HepG2 (cell line): ENCODE results near the gene BCLAF1. TPM values are rescaled to one million over a fixed set of nuclear protein-coding genes. Genes with fewer than 3 reads are reported as not detected.

ENCODE experiments used
- ATAC-seq: fragments of 200-7000 bp; cut with Tn5 transposase; 3 replicates; pipeline ENCODE4 v1.9.1; 2020; ENCODE audit warnings: mild to moderate bottlenecking, moderate library complexity
- BruUV-seq: library from RNA; stranded (reverse); fragments of 400-500 nt; replicated peaks from 2 replicates; lab custom pipeline; 2021; lab: Mats Ljungman, UMichigan
- CTCF ChIA-PET: fragments of 300-600 bp; formaldehyde crosslinking; extraction: SDS; loops from one replicate; lab custom pipeline; 2021; ENCODE audit warnings: low total read pairs, inconsistent platforms, low intra/inter-chr PET ratio; lab: Yijun Ruan, JAX
- POLR2A ChIA-PET: fragments of 350-600 bp; sonication (Branson Sonifier 250); formaldehyde crosslinking; loops from one replicate; lab custom pipeline; 2020; ENCODE audit warnings: antibody characterized with exemption, inconsistent platforms; lab: Yijun Ruan, JAX
- DNase-seq: peaks from one replicate; pipeline ENCODE4 v3.0.0-alpha.2; 2015; ENCODE audit warnings: low spot score
- FAIRE-seq: peaks from 3 replicates; lab custom pipeline; 2011; peaks lifted over from hg19 to GRCh38; lab: Jason Lieb, UNC
- H2AFZ ChIP-seq: one replicate; pipeline ENCODE4 v1.6.1; 2011; ENCODE audit warnings: low read length, inconsistent platforms
- H3K27ac ChIP-seq: fragments of 300-600 bp; 3 replicates; pipeline ENCODE4 v1.8.0; 2011; ENCODE audit warnings: mixed run types, mild to moderate bottlenecking, mixed read lengths, low read length, inconsistent platforms; ENCODE audit not compliant: insufficient read depth; ENCODE audit errors: extremely low read length
- H3K27me3 ChIP-seq, 2 experiments: fragments of 200-600 bp in 1 of 2; 2 replicates in 1 of 2; 3 replicates in 1 of 2; pipeline versions ENCODE4 v1.6.0 to v1.8.0; 2011; ENCODE audit warnings: low read length in 2 of 2, mild to moderate bottlenecking in 2 of 2, moderate library complexity in 2 of 2, inconsistent platforms in 1 of 2; ENCODE audit not compliant: insufficient read depth in 2 of 2, control insufficient read depth in 1 of 2
- H3K36me3 ChIP-seq, 2 experiments: fragments of 200-600 bp in 1 of 2; replicated peaks in 1 of 2; 2 replicates in 1 of 2; 3 replicates in 1 of 2; pipeline versions ENCODE4 v1.5.1 to v1.8.0; 2011; ENCODE audit warnings: low read length in 2 of 2, inconsistent platforms in 1 of 2; ENCODE audit not compliant: insufficient read depth in 2 of 2, control insufficient read depth in 1 of 2
- H3K4me1 ChIP-seq: 2 replicates; pipeline ENCODE4 v1.5.1; 2012; ENCODE audit warnings: low read length, inconsistent platforms; ENCODE audit not compliant: insufficient read depth
- H3K4me2 ChIP-seq: 2 replicates; pipeline ENCODE4 v1.6.0; 2011; ENCODE audit warnings: low read depth, low read length, inconsistent platforms
- H3K4me3 ChIP-seq, 3 experiments: fragments of 200-600 bp in 1 of 3; sonication (generic), shearing (Covaris generic) in 1 of 3; replicated peaks in 1 of 3; 2 replicates each; pipeline ENCODE4 v1.5.1; 2011 to 2016; ENCODE audit warnings: low read length in 3 of 3, inconsistent platforms in 2 of 3, low read depth in 2 of 3, mild to moderate bottlenecking in 2 of 3, control low read depth in 1 of 3, mixed read lengths in 1 of 3; ENCODE audit not compliant: insufficient read depth in 1 of 3
- H3K79me2 ChIP-seq: one replicate; pipeline ENCODE4 v1.6.1; 2011; ENCODE audit warnings: low read length, inconsistent platforms; ENCODE audit not compliant: insufficient read depth
- H3K9ac ChIP-seq: 2 replicates; pipeline ENCODE4 v1.6.0; 2011; ENCODE audit warnings: mild to moderate bottlenecking, low read depth, low read length, inconsistent platforms; ENCODE audit not compliant: insufficient read depth
- H3K9me3 ChIP-seq: 2 replicates; pipeline ENCODE4 v1.5.1; 2012; ENCODE audit warnings: mild to moderate bottlenecking, low read length
- H4K20me1 ChIP-seq: 2 replicates; pipeline ENCODE4 v1.6.0; 2011; ENCODE audit warnings: inconsistent platforms, mild to moderate bottlenecking, low read length, moderate library complexity; ENCODE audit not compliant: insufficient read depth
- CEBPB ChIP-seq: IDR thresholded peaks from 2 replicates; pipeline ENCODE4 v1.6.1; 2011; ENCODE audit warnings: low read depth, low read length, improper control_type of control experiment, borderline replicate concordance
- ZBTB33 ChIP-seq: sonication (generic); formaldehyde crosslinking; IDR thresholded peaks from 2 replicates; pipeline ENCODE4 v1.4.0; 2020; ENCODE audit warnings: missing genetic modification reagents
- ZNF337 ChIP-seq: sonication (generic); formaldehyde crosslinking; IDR thresholded peaks from 2 replicates; pipeline ENCODE4 v1.5.1; 2020; ENCODE audit warnings: missing genetic modification reagents, low read depth, mild to moderate bottlenecking, borderline replicate concordance
- WGBS: methylation state at CpG from one replicate; pipeline ENCODE4 v1.1.6; 2017; ENCODE audit warnings: low lambda C conversion rate; 5-methylcytosine and 5-hydroxymethylcytosine counted together
- in situ Hi-C: cut with HindIII; loops from 2 replicates; pipeline ENCODE4 v1.10.0; 2017; ENCODE audit warnings: low pct_unique_long_range_greater_than_20kb; ENCODE audit not compliant: extremely low pct_ligation_motif_present
- intact Hi-C: fragments of 100-400 bp; cut with micrococcal nuclease; formaldehyde crosslinking; loops from one replicate; pipeline ENCODE4 v1.10.0; 2022; ENCODE audit not compliant: unreplicated experiment
- polyA plus RNA-seq, 8 experiments: library from polyadenylated mRNA; depleted of rRNA in 3 of 8; stranded (reverse) in 7 of 8; unstranded in 1 of 8; fragments of >200 nt; fragmentation: Illumina TruSeq in 4 of 8; extraction: Trizol in 4 of 8; gene quantifications; 2 replicates each; pipeline versions ENCODE4 v1.2.1 to v1.2.3, GENCODE V29; 2011 to 2016; ENCODE audit warnings: low read depth in 4 of 8, missing spikeins in 1 of 8, mixed read lengths in 1 of 8; ENCODE audit not compliant: insufficient read depth in 1 of 8
- total RNA-seq, 5 experiments: library from RNA; depleted of rRNA; stranded (reverse); fragments of >200 nt; fragmentation: Illumina TruSeq; extraction: Trizol; gene quantifications; 2 replicates each; pipeline ENCODE4 v1.2.3, GENCODE V29; 2016; ENCODE audit warnings: low read depth in 1 of 5
- TF ChIP-seq, protein P1 (sequence below): sonication (generic); formaldehyde crosslinking; IDR thresholded peaks from 2 replicates; pipeline ENCODE4 v1.5.0; 2020; ENCODE audit warnings: mild to moderate bottlenecking, missing genetic modification reagents, borderline replicate concordance
- TF ChIP-seq, protein P2 (sequence below): sonication (generic); formaldehyde crosslinking; IDR thresholded peaks from 2 replicates; pipeline ENCODE4 v1.5.1; 2020; ENCODE audit warnings: missing genetic modification reagents, mild to moderate bottlenecking, borderline replicate concordance
- TF ChIP-seq, protein P3 (sequence below): fragments of 450-650 bp; IDR thresholded peaks from 2 replicates; pipeline ENCODE4 v1.6.1; 2017

Gene BCLAF1
- total and polyA plus RNA-seq, 2 of the 13 experiments (the other 11 are each of a cell fraction or from before 2014, with no cell fraction given), result 55.3 to 292 TPM

DNA sequence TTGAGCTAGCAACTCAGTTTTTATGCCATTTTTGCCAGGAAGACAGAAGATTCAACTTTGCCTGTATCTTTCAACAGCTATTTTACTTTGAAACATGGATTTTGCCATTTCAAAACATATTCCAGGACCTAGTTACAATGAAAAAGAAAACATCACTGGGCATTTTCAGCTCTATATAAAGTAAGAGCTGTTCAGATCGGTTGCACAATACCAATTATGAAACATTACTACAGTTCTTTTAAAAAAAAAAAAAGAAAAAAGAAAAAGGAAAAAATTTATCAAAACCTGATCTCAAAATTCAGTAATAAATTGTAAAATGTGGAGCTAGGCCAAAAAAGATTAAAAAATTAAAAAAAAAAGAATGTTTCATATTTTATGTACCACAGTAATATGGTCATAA lies 15.6 kb downstream of the BCLAF1 start:
- 97% methylated on average over 1 of the region's 1 CpG for WGBS
- no peak for DNase-seq
- intact Hi-C loops, result no loop called here

GRCh38 chr6:136265101-136265500 lies 24.5 kb downstream of the BCLAF1 start:
- WGBS, result 96% methylated on average over 1 of the region's 1 CpG
- intact Hi-C loops, result no loop called here
- ATAC-seq (no peak), DNase-seq (no peak), FAIRE-seq (no peak)
- POLR2A ChIA-PET, result no interaction called here
- in situ Hi-C loops, result no loop called here
- Histone ChIP-seq H3K4me3 (no peak overlapping the region), H3K27me3 (no peaks in the 10 kb centered on the region), H3K4me2 (no peak overlapping the region), H3K9ac (no peak overlapping the region), H3K36me3 (peaks cover 26 to 96% of the 10 kb centered on the region in 2 experiments), H3K4me1 (no peaks in the 10 kb centered on the region), H4K20me1 (peaks cover 9% of the 10 kb centered on the region), H3K9me3 (no peaks in the 10 kb centered on the region), H3K79me2 (peaks cover 23% of the 10 kb centered on the region), H2AFZ (no peak overlapping the region), H3K27ac (no peak overlapping the region)
- TSS peak; percentile 1 for BruUV-seq
- CTCF ChIA-PET, result no interaction called here
- TF ChIP-seq ZNF337 (CRISPR knock-in tag) (no peak), ZBTB33 (CRISPR knock-in tag) (no peak)
- TF ChIP-seq, protein P1, sequence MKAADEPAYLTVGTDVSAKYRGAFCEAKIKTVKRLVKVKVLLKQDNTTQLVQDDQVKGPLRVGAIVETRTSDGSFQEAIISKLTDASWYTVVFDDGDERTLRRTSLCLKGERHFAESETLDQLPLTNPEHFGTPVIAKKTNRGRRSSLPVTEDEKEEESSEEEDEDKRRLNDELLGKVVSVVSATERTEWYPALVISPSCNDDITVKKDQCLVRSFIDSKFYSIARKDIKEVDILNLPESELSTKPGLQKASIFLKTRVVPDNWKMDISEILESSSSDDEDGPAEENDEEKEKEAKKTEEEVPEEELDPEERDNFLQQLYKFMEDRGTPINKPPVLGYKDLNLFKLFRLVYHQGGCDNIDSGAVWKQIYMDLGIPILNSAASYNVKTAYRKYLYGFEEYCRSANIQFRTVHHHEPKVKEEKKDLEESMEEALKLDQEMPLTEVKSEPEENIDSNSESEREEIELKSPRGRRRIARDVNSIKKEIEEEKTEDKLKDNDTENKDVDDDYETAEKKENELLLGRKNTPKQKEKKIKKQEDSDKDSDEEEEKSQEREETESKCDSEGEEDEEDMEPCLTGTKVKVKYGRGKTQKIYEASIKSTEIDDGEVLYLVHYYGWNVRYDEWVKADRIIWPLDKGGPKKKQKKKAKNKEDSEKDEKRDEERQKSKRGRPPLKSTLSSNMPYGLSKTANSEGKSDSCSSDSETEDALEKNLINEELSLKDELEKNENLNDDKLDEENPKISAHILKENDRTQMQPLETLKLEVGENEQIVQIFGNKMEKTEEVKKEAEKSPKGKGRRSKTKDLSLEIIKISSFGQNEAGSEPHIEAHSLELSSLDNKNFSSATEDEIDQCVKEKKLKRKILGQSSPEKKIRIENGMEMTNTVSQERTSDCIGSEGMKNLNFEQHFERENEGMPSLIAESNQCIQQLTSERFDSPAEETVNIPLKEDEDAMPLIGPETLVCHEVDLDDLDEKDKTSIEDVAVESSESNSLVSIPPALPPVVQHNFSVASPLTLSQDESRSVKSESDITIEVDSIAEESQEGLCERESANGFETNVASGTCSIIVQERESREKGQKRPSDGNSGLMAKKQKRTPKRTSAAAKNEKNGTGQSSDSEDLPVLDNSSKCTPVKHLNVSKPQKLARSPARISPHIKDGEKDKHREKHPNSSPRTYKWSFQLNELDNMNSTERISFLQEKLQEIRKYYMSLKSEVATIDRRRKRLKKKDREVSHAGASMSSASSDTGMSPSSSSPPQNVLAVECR, result no peak
- TF ChIP-seq, protein P2, sequence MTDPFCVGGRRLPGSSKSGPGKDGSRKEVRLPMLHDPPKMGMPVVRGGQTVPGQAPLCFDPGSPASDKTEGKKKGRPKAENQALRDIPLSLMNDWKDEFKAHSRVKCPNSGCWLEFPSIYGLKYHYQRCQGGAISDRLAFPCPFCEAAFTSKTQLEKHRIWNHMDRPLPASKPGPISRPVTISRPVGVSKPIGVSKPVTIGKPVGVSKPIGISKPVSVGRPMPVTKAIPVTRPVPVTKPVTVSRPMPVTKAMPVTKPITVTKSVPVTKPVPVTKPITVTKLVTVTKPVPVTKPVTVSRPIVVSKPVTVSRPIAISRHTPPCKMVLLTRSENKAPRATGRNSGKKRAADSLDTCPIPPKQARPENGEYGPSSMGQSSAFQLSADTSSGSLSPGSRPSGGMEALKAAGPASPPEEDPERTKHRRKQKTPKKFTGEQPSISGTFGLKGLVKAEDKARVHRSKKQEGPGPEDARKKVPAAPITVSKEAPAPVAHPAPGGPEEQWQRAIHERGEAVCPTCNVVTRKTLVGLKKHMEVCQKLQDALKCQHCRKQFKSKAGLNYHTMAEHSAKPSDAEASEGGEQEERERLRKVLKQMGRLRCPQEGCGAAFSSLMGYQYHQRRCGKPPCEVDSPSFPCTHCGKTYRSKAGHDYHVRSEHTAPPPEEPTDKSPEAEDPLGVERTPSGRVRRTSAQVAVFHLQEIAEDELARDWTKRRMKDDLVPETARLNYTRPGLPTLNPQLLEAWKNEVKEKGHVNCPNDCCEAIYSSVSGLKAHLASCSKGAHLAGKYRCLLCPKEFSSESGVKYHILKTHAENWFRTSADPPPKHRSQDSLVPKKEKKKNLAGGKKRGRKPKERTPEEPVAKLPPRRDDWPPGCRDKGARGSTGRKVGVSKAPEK (CRISPR knock-in tag), result no peak

More for the DNA sequence above, 15.6 kb downstream of the BCLAF1 start:
- no peak overlapping the region for H3K27ac ChIP-seq
- no peak for FAIRE-seq
- peaks cover 51% of the 10 kb centered on the region for H3K79me2 ChIP-seq
- in situ Hi-C loops, result no loop called here
- H3K9me3 ChIP-seq, result no peaks in the 10 kb centered on the region
- POLR2A ChIA-PET, result interaction anchor here (1.1 to 1.5 kb wide), 2 partner anchors 16 to 23 kb away, joined by 3 to 9 read pairs; partner anchors contain the start of gene BCLAF1
- H3K27me3 ChIP-seq, result no peaks in the 10 kb centered on the region
- CTCF ChIA-PET, result no interaction called here
- no TSS peak for BruUV-seq
- H2AFZ ChIP-seq, result no peak overlapping the region
- H3K4me1 ChIP-seq, result no peaks in the 10 kb centered on the region
- peaks cover 18% of the 10 kb centered on the region for H4K20me1 ChIP-seq
- no peak for ATAC-seq
- TF ChIP-seq CEBPB, result peak; percentile 50; the same call in 1 of the 2 replicates
- TF ChIP-seq, protein P3, sequence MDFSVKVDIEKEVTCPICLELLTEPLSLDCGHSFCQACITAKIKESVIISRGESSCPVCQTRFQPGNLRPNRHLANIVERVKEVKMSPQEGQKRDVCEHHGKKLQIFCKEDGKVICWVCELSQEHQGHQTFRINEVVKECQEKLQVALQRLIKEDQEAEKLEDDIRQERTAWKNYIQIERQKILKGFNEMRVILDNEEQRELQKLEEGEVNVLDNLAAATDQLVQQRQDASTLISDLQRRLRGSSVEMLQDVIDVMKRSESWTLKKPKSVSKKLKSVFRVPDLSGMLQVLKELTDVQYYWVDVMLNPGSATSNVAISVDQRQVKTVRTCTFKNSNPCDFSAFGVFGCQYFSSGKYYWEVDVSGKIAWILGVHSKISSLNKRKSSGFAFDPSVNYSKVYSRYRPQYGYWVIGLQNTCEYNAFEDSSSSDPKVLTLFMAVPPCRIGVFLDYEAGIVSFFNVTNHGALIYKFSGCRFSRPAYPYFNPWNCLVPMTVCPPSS, result no peak
- no peak overlapping the region for H3K9ac ChIP-seq
- H3K36me3 ChIP-seq, result peaks cover 17 to 83% of the 10 kb centered on the region in 2 experiments
- no peak overlapping the region for H3K4me3 ChIP-seq
- H3K4me2 ChIP-seq, result no peak overlapping the region
